Panc1 (cell line): ENCODE data around the gene EMD. TPM values are rescaled to one million over a fixed set of nuclear protein-coding genes. Genes with fewer than 3 reads are reported as not detected.

Source experiments
- ATAC-seq: fragments of 200-7000 bp; cut with Tn5 transposase; 2 replicates; pipeline ENCODE4 v1.9.1; 2020; ENCODE audit warnings: mild to moderate bottlenecking, moderate library complexity
- BruUV-seq: library from RNA; stranded (reverse); fragments of 400-500 nt; replicated peaks from 2 replicates; lab custom pipeline; 2021; lab: Mats Ljungman, UMichigan
- CTCF ChIA-PET: fragments of 300-600 bp; sonication (Branson Sonifier 250); formaldehyde crosslinking; loops from one replicate; lab custom pipeline; 2022; ENCODE audit warnings: antibody characterized with exemption; lab: Charles Lee
- POLR2A ChIA-PET: fragments of 300-600 bp; sonication (Branson Sonifier 250); formaldehyde crosslinking; loops from one replicate; lab custom pipeline; 2022; ENCODE audit warnings: antibody characterized with exemption; lab: Charles Lee
- DNase-seq: peaks from one replicate; pipeline ENCODE4 v3.0.0-alpha.2; 2010; ENCODE audit warnings: low read depth, low spot score
- H3K27ac ChIP-seq: 2 replicates; pipeline ENCODE4 v1.5.1; 2011; ENCODE audit warnings: mild to moderate bottlenecking, low read length, inconsistent platforms
- H3K27me3 ChIP-seq: fragments of 200-500 bp; sonication (Bioruptor generic); 2 replicates; pipeline ENCODE4 v1.6.0; 2014; ENCODE audit warnings: low read length, inconsistent platforms; ENCODE audit not compliant: control insufficient read depth, insufficient read depth
- H3K36me3 ChIP-seq: fragments of 200-500 bp; sonication (Bioruptor generic); 2 replicates; pipeline ENCODE4 v1.5.1; 2014; ENCODE audit warnings: inconsistent platforms, mild to moderate bottlenecking, low read length, moderate library complexity; ENCODE audit not compliant: control insufficient read depth, insufficient read depth
- H3K4me1 ChIP-seq: 2 replicates; pipeline ENCODE4 v1.5.1; 2011; ENCODE audit warnings: inconsistent platforms, mild to moderate bottlenecking, low read length, moderate library complexity; ENCODE audit not compliant: control insufficient read depth, insufficient read depth
- H3K4me3 ChIP-seq, 2 experiments: 2 replicates each; pipeline ENCODE4 v1.5.1; 2011 to 2012; ENCODE audit warnings: low read depth in 2 of 2, low read length in 2 of 2, mild to moderate bottlenecking in 2 of 2, inconsistent platforms in 1 of 2, moderate library complexity in 1 of 2
- H3K9me3 ChIP-seq: fragments of 200-500 bp; sonication (Bioruptor generic); 2 replicates; pipeline ENCODE4 v1.5.1; 2014; ENCODE audit warnings: low read depth, mild to moderate bottlenecking, inconsistent platforms, low read length, moderate library complexity; ENCODE audit not compliant: control insufficient read depth, insufficient read depth
- CTCF ChIP-seq: fragments of 450-650 bp; IDR thresholded peaks from 2 replicates; pipeline ENCODE4 v1.5.1; 2017; ENCODE audit warnings: mild to moderate bottlenecking
- POLR2AphosphoS5 ChIP-seq: IDR thresholded peaks from 2 replicates; pipeline ENCODE4 v1.6.1; 2012; ENCODE audit warnings: mild to moderate bottlenecking, low read depth, low read length, moderate library complexity
- REST ChIP-seq, 2 experiments: IDR thresholded peaks; 2 replicates each; pipeline ENCODE4 v1.6.1; 2011 to 2012; ENCODE audit warnings: low read depth in 2 of 2, control low read depth in 1 of 2, low read length in 1 of 2, mild to moderate bottlenecking in 1 of 2, moderate library complexity in 1 of 2; ENCODE audit not compliant: insufficient read depth in 1 of 2
- SIN3A ChIP-seq: IDR thresholded peaks from 2 replicates; pipeline ENCODE4 v1.6.1; 2012; ENCODE audit warnings: low read depth, mild to moderate bottlenecking, low read length, moderate library complexity, borderline replicate concordance; ENCODE audit not compliant: insufficient read depth
- TCF7L2 ChIP-seq: IDR thresholded peaks from 2 replicates; pipeline ENCODE4 v1.6.1; 2011; ENCODE audit warnings: mild to moderate bottlenecking, low read depth, low read length, inconsistent platforms
- in situ Hi-C: cut with HindIII; loops from 2 replicates; pipeline ENCODE4 v1.10.0; 2016; ENCODE audit warnings: low sequenced_read_pairs, low pct_unique_long_range_greater_than_20kb
- intact Hi-C: fragments of 100-400 bp; cut with micrococcal nuclease; formaldehyde crosslinking; loops from one replicate; pipeline ENCODE4 v1.10.0; 2022; ENCODE audit not compliant: unreplicated experiment
- total RNA-seq: library from RNA; stranded (reverse); gene quantifications from one replicate; pipeline ENCODE4 v1.2.1, GENCODE V29; 2021; ENCODE audit not compliant: unreplicated experiment

The EMD gene
- total RNA-seq, 1 experiment from 2014 or later, result 178 TPM

GRCh38 chrX:154429711-154430110 lies 50.6 kb downstream of the EMD start:
- Histone ChIP-seq H3K4me3 (peak overlapping the region; percentile 67 to 68), H3K27ac (peak overlapping the region; percentile 83), H3K4me1 (peaks cover 26% of the 10 kb centered on the region), H3K36me3 (peaks cover 6% of the 10 kb centered on the region), H3K9me3 (no peaks in the 10 kb centered on the region), H3K27me3 (no peaks in the 10 kb centered on the region)
- no TSS peak for BruUV-seq
- ChIA-PET CTCF (interaction anchor here (0.7 kb wide), 1 partner anchor 9 kb away, joined by 5 read pairs; no protein-coding TSS in a partner anchor), POLR2A (interaction anchor here (0.7 kb wide), 1 partner anchor 34 kb away, joined by 5 read pairs; no protein-coding TSS in a partner anchor)
- DNase-seq, result no peak
- in situ Hi-C loops, result no loop called here
- no peak for ATAC-seq
- TF ChIP-seq CTCF (no peak), REST (IDR thresholded peaks at IDR 0.05; ENCODE audit: insufficient read depth in 1 of 2, low read depth in 2 of 2, low read length in 1 of 2) (no peak), SIN3A (no peak), POLR2AphosphoS5 (no peak), TCF7L2 (no peak)
- intact Hi-C loops, result no loop called here

- no peak for DNase-seq
- ChIA-PET POLR2A (no interaction called here), CTCF (interaction anchor here (0.7 kb wide), 1 partner anchor 8 kb away, joined by 5 read pairs; no protein-coding TSS in a partner anchor)
- intact Hi-C loops (no loop called here), in situ Hi-C loops (no loop called here)
- H3K4me1 ChIP-seq, result peaks cover 26% of the 10 kb centered on the region
- no peak for ATAC-seq
- TF ChIP-seq CTCF (no peak), POLR2AphosphoS5 (no peak), SIN3A (no peak), TCF7L2 (no peak), REST (IDR thresholded peaks at IDR 0.05; ENCODE audit: insufficient read depth in 1 of 2, low read depth in 2 of 2, low read length in 1 of 2) (no peak)
- no peaks in the 10 kb centered on the region for H3K27me3 ChIP-seq
- H3K27ac ChIP-seq, result peak overlapping the region; percentile 18; the same call in 1 of the 2 replicates
- H3K4me3 ChIP-seq, result no peak overlapping the region
- no TSS peak for BruUV-seq
- no peaks in the 10 kb centered on the region for H3K9me3 ChIP-seq
- H3K36me3 ChIP-seq, result peaks cover 6% of the 10 kb centered on the region
Observed at GRCh38 chrX:154430479-154430878, 51.4 kb downstream of the EMD start.
